ENCODE results near the gene BOD1. TPM values are rescaled to one million over a fixed set of nuclear protein-coding genes. Genes with fewer than 3 reads are reported as not detected.

Gene BOD1
- total and polyA plus RNA-seq, 9 of the 15 experiments (the other 6 are each of a cell fraction or from before 2014, with no cell fraction given) = 10.1 to 31.6 (median 22.6) TPM

GRCh38 chr5:173625673-173626504 is 9.4 kb upstream of the BOD1 start (continued):
- no peak for TF ChIP-seq FOXP4 (CRISPR knock-in tag; IDR thresholded peaks at IDR 0.05; ENCODE audit: borderline replicate concordance)
- TF ChIP-seq E2F1 (CRISPR knock-in tag; IDR thresholded peaks at IDR 0.05) = no peak
- TF ChIP-seq ZNF143 (CRISPR knock-in tag; IDR thresholded peaks at IDR 0.05) = no peak
- TF ChIP-seq ZNF785 (CRISPR knock-in tag; IDR thresholded peaks at IDR 0.05) = no peak
- no peak for TF ChIP-seq BRCA1 (IDR thresholded peaks at IDR 0.05)
- no peak for TF ChIP-seq BRCA1 (CRISPR knock-in tag; IDR thresholded peaks at IDR 0.05)
- no peak for TF ChIP-seq ZNF583 (CRISPR knock-in tag; IDR thresholded peaks at IDR 0.05)
- no peak for TF ChIP-seq MCM2 (IDR thresholded peaks at IDR 0.05; ENCODE audit: low read depth)
- peak; percentile 67 for TF ChIP-seq DEAF1 (CRISPR knock-in tag; IDR thresholded peaks at IDR 0.05)
- no peak for TF ChIP-seq TEAD1 (CRISPR knock-in tag; IDR thresholded peaks at IDR 0.05)
- no peak for TF ChIP-seq PHB2 (IDR thresholded peaks at IDR 0.05; ENCODE audit: low read depth)
- no peak for TF ChIP-seq ELF4 (CRISPR knock-in tag; IDR thresholded peaks at IDR 0.05)
- TF ChIP-seq PHB (CRISPR knock-in tag; IDR thresholded peaks at IDR 0.05) = no peak
- TF ChIP-seq BACH1 (tag; IDR thresholded peaks at IDR 0.05) = no peak
- TF ChIP-seq JUN (IDR thresholded peaks at IDR 0.05; ENCODE audit: borderline replicate concordance, low read depth, low read length) = no peak
- TF ChIP-seq JUN (CRISPR knock-in tag; IDR thresholded peaks at IDR 0.05; ENCODE audit: borderline replicate concordance) = no peak
- no peak for TF ChIP-seq BCLAF1 (IDR thresholded peaks at IDR 0.05; ENCODE audit: borderline replicate concordance in 1 of 2, control insufficient read depth in 1 of 2, low read depth in 2 of 2, low read length in 1 of 2)
- TF ChIP-seq ZKSCAN8 (CRISPR knock-in tag; IDR thresholded peaks at IDR 0.05) = no peak
- TF ChIP-seq NUFIP1 (IDR thresholded peaks at IDR 0.05; ENCODE audit: partially characterized antibody) = no peak

Data from K562 (cell line).